Common myeloid progenitor, CD34-positive (primary cell): ENCODE results near the gene RPTOR.

Experiments used
- CTCF ChIA-PET: fragments of 350-600 bp; sonication (Branson Sonifier 250); formaldehyde crosslinking; loops from one replicate; lab custom pipeline; 2021; ENCODE audit warnings: antibody characterized with exemption; lab: Charles Lee
- POLR2A ChIA-PET: fragments of 350-600 bp; sonication (Branson Sonifier 250); formaldehyde crosslinking; loops from one replicate; lab custom pipeline; 2021; ENCODE audit warnings: antibody characterized with exemption; lab: Charles Lee
- DNase-seq, 3 donors: peaks; one replicate each; pipeline versions ENCODE4 v3.0.0 to v3.0.0-alpha.2; 2013
- H3K27ac ChIP-seq, 2 experiments: 1 replicate in 1 of 2; 2 replicates in 1 of 2; pipeline ENCODE4 v1.7.0; 2013; ENCODE audit warnings: inconsistent platforms in 2 of 2, low read length in 2 of 2, mild to moderate bottlenecking in 2 of 2, low read depth in 1 of 2, moderate library complexity in 1 of 2; ENCODE audit not compliant: severe bottlenecking in 2 of 2, insufficient read depth in 1 of 2, poor library complexity in 1 of 2
- H3K27me3 ChIP-seq, 5 experiments: replicated peaks in 2 of 5; 1 replicate in 3 of 5; 2 replicates in 2 of 5; pipeline versions ENCODE4 v1.6.1 to v1.7.0; 2013; ENCODE audit warnings: low read length in 4 of 5, mild to moderate bottlenecking in 2 of 5, moderate library complexity in 2 of 5, inconsistent platforms in 1 of 5; ENCODE audit not compliant: insufficient read depth in 5 of 5, control insufficient read depth in 4 of 5
- H3K36me3 ChIP-seq, 4 experiments: 1 replicate in 2 of 4; 2 replicates in 2 of 4; pipeline versions ENCODE4 v1.6.1 to v1.7.0; 2013; ENCODE audit warnings: low read length in 3 of 4, control low read depth in 1 of 4, mild to moderate bottlenecking in 1 of 4; ENCODE audit not compliant: control insufficient read depth in 4 of 4, insufficient read depth in 4 of 4
- H3K4me1 ChIP-seq, 4 experiments: 1 replicate in 3 of 4; 2 replicates in 1 of 4; pipeline versions ENCODE4 v1.6.1 to v1.7.1; 2013; ENCODE audit warnings: low read length in 3 of 4, mild to moderate bottlenecking in 3 of 4, control low read depth in 1 of 4, inconsistent platforms in 1 of 4, moderate library complexity in 1 of 4; ENCODE audit not compliant: control insufficient read depth in 4 of 4, insufficient read depth in 4 of 4; ENCODE audit errors: control extremely low read depth in 1 of 4
- H3K4me3 ChIP-seq, 7 experiments: 1 replicate in 4 of 7; 2 replicates in 3 of 7; pipeline versions ENCODE4 v1.5.1 to v1.7.0; 2013; ENCODE audit warnings: mild to moderate bottlenecking in 7 of 7, low read length in 6 of 7, moderate library complexity in 6 of 7, inconsistent platforms in 2 of 7, low read depth in 2 of 7, control low read depth in 1 of 7; ENCODE audit not compliant: insufficient read depth in 4 of 7, control insufficient read depth in 1 of 7; ENCODE audit errors: extremely low read depth in 1 of 7
- H3K9me3 ChIP-seq, 5 experiments: 1 replicate in 4 of 5; 2 replicates in 1 of 5; pipeline versions ENCODE4 v1.6.1 to v1.7.1; 2013; ENCODE audit warnings: low read length in 4 of 5, mild to moderate bottlenecking in 2 of 5, inconsistent platforms in 1 of 5, low read depth in 1 of 5, moderate library complexity in 1 of 5; ENCODE audit not compliant: control insufficient read depth in 4 of 5, insufficient read depth in 2 of 5; ENCODE audit errors: control extremely low read depth in 1 of 5
- WGBS: methylation state at CpG from one replicate; pipeline ENCODE4 v1.1.5; 2013; ENCODE audit not compliant: insufficient coverage; 5-methylcytosine and 5-hydroxymethylcytosine counted together

Gene RPTOR

DNA sequence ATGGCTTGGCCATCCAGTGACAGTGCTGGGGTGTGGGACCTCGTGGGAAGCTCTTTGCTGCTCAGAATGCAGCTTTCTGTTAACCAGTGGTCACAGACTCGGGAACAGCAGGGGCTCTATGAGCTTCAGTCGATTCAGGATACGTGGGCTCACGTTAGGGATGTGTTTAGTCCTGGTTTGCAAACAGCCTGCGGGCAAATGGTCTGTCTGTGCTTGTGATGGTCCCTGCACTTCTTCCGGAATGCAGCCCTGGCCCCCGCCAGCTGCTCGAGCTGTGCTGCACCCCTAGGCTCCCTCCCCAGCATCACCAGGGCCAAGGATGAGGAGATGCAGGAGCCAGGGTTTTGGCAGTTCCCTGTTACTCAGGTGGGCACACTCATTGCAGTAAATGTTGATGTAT lies 274.2 kb downstream of the RPTOR start:
- no peaks in the 10 kb centered on the region for H3K9me3 ChIP-seq
- 97% methylated on average over 8 of the region's 9 CpGs for whole genome bisulfite sequencing
- POLR2A ChIA-PET: no interaction called here
- CTCF ChIA-PET: no interaction called here
- H3K4me3 ChIP-seq: no peak overlapping the region
- no peak for DNase-seq
- H3K36me3 ChIP-seq: peaks cover 1 to 26% (median 10%) of the 10 kb centered on the region in 4 experiments
- no peaks in the 10 kb centered on the region for H3K27me3 ChIP-seq
- H3K27ac ChIP-seq: no peak overlapping the region
- H3K4me1 ChIP-seq: peaks cover 0 to 13% (median 3%) of the 10 kb centered on the region in 4 experiments

DNA sequence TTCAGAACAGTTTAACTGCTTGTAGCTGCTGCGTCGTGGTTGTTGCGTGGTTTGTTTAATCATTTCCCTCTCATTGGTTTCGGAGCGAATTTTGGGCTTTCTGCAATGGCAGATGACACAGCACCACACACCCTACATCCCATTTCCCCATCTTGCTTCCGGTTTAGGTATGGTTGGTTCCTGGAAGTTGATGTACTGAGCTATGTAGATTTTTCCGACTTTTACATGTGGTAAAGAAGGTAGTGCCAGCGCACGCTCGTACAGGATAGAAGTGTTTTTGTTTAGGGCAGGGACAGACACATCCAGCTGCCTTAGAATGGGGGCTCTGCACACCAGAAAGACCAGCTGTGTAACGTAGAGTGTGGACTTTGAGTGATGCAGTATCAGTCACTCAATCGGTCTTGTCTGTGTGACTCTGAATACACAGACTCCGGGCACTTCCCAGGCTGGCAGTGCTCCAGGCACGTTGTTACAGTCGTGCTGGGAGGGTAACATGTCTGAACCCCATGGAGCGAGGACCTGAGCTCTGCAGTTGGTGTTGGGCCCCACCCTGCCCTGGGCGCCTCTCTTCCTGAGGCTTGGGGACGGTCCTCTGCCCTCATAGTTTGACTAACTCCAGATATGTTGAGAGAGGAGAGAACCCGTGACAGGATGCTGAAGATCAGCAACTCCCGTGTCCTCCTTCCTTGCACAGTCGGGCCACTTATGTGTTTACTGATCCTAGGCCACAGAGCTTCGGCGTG lies 275.0 kb downstream of the RPTOR start:
- Histone ChIP-seq H3K4me3 (no peak overlapping the region), H3K9me3 (no peaks in the 10 kb centered on the region), H3K36me3 (peaks cover 2 to 27% (median 10%) of the 10 kb centered on the region in 4 experiments), H3K27ac (no peak overlapping the region), H3K4me1 (peaks cover 0 to 14% (median 4%) of the 10 kb centered on the region in 4 experiments), H3K27me3 (no peaks in the 10 kb centered on the region)
- DNase-seq: peak in 2 of 3 donors; percentile 34 to 37
- 86% methylated on average over 17 of the region's 23 CpGs for WGBS
- ChIA-PET POLR2A (no interaction called here), CTCF (no interaction called here)

DNA sequence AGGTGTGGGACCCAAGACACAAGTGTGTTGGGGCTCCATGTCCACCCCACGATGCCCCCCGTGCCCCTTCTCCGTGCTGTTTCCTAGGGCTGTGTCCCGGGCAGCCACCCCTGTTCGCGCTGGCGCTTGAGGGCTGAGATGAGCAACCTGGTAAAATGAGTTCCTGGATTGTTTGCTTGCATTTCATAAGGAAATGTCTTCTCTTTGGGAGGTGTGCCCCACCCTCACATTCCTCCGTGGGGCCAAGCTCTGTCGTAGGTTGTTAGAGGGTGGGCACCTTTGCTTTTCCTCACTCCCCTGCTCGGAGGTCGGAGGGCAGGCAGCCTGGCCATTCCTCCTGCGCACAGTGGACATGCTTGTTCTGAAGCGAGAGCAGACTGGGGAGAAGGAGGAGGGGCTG lies 275.7 kb downstream of the RPTOR start:
- Histone ChIP-seq H3K27me3 (no peaks in the 10 kb centered on the region), H3K9me3 (no peaks in the 10 kb centered on the region), H3K4me1 (peaks cover 0 to 16% (median 4%) of the 10 kb centered on the region in 4 experiments), H3K4me3 (no peak overlapping the region), H3K36me3 (peaks cover 2 to 27% (median 11%) of the 10 kb centered on the region in 4 experiments), H3K27ac (no peak overlapping the region)
- CTCF ChIA-PET: no interaction called here
- DNase-seq: no peak
- 98% methylated on average over 13 of the region's 13 CpGs for WGBS
- POLR2A ChIA-PET: no interaction called here

DNA sequence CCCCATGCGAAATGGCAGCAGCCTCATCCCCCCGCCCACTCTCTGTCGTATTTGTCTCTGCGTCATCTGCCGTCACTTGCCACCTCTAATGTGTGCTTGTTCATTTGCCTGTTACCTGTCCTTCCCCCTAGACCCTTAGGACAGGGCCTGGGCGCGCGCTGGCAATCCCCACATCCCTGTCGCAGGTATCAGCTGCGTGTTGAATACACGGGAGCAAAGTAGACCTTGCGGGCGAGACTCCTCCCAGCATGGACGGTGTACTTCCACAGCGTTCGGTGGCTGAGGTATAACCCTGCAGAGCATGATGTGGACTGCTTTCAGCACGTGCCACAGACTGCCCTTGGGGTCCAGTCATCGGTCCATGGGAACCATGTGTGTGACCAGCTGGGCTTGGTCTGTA lies 276.9 kb downstream of the RPTOR start:
- no peak for DNase-seq
- 96% methylated on average over 18 of the region's 18 CpGs for WGBS
- H3K9me3 ChIP-seq: no peaks in the 10 kb centered on the region
- H3K4me3 ChIP-seq: no peak overlapping the region
- no peaks in the 10 kb centered on the region for H3K27me3 ChIP-seq
- H3K27ac ChIP-seq: no peak overlapping the region
- H3K4me1 ChIP-seq: peaks cover 0 to 25% (median 12%) of the 10 kb centered on the region in 4 experiments
- peaks cover 2 to 38% (median 15%) of the 10 kb centered on the region in 4 experiments for H3K36me3 ChIP-seq
- ChIA-PET POLR2A (no interaction called here), CTCF (interaction anchor here (1.0 kb wide), 1 partner anchor 12 kb away, joined by 3 read pairs; no protein-coding TSS in a partner anchor)

DNA sequence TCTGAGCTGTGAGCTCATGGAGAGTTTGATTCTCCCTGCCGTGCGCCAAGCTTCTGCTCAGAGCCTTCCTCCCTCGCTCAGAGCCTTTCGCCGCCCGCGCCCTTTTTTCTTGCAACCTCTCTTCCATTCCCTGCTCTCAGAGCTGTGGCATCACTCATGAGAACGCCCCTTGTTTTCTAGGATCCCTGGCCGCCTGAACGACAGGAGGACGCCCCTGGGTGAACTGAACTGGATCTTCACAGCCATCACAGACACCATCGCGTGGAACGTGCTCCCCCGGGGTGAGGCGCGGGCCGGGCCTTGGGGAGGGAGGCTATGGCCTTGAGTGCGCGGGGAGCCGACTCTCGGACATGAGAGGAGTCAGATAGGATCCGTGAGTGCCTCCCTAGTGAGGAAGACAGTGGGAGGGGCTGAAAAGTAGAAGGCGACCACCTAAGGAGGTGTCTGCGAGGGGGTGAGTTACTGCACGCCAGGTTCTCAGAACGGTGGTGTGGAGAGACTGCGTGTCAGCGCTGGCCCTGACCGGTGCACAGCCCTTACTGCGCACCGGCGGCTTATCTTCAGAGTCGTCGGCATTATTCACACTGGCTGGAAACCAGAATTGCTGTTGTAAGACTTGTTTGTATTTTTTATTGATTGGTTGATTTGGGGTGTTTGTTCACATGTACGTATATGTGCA lies 277.5 kb downstream of the RPTOR start:
- no peak overlapping the region for H3K27ac ChIP-seq
- H3K4me1 ChIP-seq: peaks cover 0 to 31% (median 18%) of the 10 kb centered on the region in 4 experiments
- ChIA-PET CTCF (interaction anchor here (1.0 kb wide), 1 partner anchor 13 kb away, joined by 3 read pairs; no protein-coding TSS in a partner anchor), POLR2A (no interaction called here)
- no peak for DNase-seq
- H3K4me3 ChIP-seq: no peak overlapping the region
- no peaks in the 10 kb centered on the region for H3K27me3 ChIP-seq
- H3K36me3 ChIP-seq: peaks cover 2 to 38% (median 15%) of the 10 kb centered on the region in 4 experiments
- 97% methylated on average over 31 of the region's 36 CpGs for WGBS
- no peaks in the 10 kb centered on the region for H3K9me3 ChIP-seq

DNA sequence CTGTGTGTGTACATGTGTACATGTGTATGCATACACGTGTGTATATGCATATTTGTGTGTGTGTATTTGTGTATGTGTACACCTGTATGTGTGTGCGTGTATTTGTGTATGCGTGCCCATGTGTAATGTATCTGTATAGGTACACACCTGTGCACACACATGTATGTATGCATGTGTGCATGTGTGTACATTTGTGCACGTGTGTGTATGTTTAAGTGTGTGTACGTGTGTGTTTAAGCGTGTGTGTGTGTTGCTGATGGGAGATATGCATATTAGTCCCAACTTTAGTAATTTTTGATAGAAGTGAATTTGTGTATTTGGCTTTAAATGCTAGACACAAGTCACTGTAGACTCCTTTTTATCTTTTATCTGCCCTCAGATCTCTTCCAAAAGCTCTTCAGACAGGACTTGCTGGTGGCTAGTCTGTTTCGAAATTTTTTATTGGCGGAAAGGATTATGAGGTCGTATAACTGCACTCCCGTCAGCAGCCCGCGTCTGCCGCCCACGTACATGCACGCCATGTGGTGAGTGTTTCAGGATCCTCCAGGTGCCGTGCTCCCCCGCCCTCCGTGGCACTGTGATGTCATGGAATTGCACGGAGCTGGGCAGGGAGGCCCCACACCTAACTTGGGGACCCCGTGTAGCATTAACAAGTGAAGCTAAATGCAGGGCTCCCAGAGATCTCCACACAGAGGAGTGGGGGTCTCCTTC lies 278.2 kb downstream of the RPTOR start:
- CTCF ChIA-PET: no interaction called here
- H3K9me3 ChIP-seq: no peaks in the 10 kb centered on the region
- peaks cover 2 to 37% (median 15%) of the 10 kb centered on the region in 4 experiments for H3K36me3 ChIP-seq
- WGBS: 90% methylated on average over 17 of the region's 20 CpGs
- POLR2A ChIA-PET: no interaction called here
- no peak overlapping the region for H3K4me3 ChIP-seq
- H3K27me3 ChIP-seq: no peaks in the 10 kb centered on the region
- DNase-seq: no peak
- peaks cover 0 to 38% (median 25%) of the 10 kb centered on the region in 4 experiments for H3K4me1 ChIP-seq
- no peak overlapping the region for H3K27ac ChIP-seq
